TTC549 (cell line): ENCODE measurements around the gene HCN2.
"Not testable (repeated sequence)": the region's sequence is repeated elsewhere in the genome, so short reads cannot be mapped to it uniquely, and the experiment has no call there.

Source experiments
- FAIRE-seq: peaks from 2 replicates; lab custom pipeline; 2012; peaks lifted over from hg19 to GRCh38; lab: Jason Lieb, UNC

HCN2 gene

DNA sequence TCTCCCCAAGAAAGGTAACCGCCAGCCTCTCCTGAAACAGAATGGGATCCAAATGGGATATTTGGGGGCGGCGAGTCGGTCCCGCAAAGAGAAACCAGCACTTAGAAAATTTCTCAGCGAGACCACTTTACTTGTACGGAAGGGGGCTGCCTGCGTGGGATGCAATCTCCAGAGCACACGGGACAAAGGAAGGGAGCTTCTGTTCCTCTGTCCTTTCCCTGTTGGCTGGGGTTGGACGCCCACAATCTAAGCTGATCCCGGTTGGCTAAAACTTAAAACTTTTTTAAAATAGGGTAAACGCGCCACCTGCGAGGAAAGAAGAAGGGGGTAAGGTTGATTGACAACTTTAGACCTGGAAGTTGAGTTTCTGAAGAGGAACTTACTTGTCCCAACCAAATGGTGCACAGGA lies 18.1 kb upstream of the HCN2 start:
- no peak for FAIRE-seq

DNA sequence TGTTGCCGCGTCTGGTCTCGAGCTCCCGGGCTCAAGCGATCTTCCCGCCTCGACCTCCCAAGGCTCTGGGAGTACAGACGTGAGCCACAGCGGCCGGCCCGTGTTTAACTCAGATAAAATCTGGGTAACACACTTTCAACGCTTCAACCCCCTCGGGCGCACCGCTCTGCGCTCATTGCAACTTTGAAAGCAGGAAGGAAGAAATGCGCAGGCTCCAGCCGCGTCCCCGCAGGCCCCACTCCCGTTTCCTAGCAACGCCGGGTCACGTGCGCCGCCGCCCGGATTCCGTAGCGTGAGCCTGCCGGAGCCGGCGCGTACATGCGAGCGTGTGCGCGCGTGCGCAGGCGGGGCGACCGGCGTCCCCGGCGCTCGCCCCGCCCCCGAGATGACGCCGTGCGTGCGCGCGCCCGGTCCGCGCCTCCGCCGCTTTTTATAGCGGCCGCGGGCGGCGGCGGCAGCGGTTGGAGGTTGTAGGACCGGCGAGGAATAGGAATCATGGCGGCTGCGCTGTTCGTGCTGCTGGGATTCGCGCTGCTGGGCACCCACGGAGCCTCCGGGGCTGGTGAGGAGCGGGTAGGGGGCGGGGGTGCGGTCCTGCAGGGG lies 17.4 kb upstream of the HCN2 start, which contains the start of gene BSG:
TSS of gene BSG (plus strand) at position 457 of the 603 bp plus-strand sequence. CDS start at position 496, 39 bp downstream.
- peak; percentile 9 for FAIRE-seq

DNA sequence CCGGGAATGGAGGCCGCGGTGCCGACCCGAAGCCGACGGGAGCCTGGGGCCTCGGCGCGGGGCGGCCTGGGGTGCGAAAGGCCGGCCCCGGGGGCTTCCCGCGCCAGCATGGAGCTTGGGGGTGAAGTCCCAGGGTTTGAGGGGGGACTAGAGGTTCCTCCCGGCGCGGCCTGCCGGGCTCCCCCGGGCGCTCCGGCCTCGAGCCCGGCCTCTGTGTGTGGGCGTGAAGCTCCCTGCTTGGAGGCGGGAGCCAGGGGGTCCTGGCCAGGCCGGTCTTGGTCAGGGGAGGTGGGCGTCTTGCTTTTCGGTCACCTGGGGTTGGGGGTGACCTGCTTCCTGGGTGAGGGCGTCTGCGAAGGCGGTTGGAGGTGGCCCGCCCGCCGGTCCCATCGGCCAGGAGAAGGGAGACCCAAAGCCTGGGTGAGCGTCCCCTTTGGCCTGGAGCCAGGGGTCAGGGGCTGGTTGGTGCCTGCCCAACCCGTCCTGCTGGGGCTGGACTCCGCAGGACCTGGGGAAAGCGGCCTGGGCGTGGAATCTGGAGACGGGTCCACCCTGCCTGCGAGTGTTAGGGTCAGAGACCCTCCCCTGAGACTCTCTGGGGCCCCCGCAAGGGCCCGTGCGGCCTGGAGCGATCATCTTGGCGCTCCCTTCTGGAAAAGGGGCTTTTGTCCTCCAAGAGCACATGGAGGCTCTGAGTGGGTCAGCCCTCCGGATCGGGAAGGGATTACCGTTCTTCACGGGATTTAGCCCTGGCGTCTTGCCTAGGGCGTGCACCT lies 16.8 kb upstream of the HCN2 start:
- FAIRE-seq = no peak

DNA sequence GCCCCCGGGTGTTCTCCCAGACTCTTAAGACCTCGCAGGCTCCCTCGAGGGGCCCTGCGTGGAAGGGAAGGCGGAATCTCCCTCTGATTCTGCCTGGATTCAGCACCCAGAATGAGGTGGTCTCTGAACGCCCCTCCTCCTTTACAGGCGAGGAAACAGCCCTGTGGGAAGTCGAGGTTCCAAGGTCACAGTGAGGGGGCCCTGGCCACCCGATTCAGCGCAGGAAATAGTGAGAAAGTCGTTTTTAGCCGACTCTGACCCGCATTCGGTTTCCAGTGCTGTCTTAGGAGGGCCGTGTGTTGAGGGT lies 16.2 kb upstream of the HCN2 start:
- no peak for FAIRE-seq

DNA sequence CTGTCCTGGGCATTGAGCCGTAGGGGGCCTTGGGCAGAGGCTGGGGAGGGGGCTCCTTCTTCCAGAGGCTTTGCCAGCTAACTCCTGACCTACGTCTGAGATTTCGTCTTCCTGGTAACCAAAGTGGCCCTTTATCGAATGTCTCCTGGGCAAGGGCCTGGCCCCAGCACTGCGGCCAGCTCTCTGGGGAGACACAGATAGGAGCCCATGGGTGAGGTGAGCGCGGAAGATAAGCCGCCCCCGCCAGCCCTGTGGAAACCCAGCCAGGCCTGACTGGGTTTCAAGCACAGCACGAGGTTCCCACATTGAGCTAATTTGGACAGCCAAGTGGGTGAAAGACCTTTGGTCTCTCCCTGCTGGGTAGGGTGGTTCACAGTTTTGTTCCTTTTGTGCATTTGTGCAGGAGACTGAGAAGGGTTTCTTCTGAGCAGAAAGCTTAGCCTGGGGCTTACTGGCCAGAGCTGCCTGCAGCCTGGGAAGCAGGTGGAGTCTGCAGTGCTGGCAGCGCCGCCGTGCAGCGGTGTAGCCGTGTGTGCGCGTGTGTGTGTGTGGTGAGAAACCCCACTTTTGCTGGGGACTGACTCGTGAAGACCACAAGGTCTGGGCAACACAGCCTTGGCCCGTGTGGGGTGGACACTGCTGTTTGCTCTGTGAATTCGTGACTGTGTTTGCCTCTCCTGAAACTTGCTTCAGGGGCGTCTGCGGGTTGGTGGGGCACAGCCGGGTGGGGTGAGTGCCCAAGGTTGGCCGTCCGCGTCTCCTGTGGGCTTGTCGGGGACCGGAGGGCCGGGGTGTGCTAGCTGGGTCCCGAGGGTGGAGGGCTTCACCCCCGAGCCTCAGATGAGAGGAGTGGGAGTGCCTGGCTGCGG lies 14.8 kb upstream of the HCN2 start:
- FAIRE-seq = no peak

DNA sequence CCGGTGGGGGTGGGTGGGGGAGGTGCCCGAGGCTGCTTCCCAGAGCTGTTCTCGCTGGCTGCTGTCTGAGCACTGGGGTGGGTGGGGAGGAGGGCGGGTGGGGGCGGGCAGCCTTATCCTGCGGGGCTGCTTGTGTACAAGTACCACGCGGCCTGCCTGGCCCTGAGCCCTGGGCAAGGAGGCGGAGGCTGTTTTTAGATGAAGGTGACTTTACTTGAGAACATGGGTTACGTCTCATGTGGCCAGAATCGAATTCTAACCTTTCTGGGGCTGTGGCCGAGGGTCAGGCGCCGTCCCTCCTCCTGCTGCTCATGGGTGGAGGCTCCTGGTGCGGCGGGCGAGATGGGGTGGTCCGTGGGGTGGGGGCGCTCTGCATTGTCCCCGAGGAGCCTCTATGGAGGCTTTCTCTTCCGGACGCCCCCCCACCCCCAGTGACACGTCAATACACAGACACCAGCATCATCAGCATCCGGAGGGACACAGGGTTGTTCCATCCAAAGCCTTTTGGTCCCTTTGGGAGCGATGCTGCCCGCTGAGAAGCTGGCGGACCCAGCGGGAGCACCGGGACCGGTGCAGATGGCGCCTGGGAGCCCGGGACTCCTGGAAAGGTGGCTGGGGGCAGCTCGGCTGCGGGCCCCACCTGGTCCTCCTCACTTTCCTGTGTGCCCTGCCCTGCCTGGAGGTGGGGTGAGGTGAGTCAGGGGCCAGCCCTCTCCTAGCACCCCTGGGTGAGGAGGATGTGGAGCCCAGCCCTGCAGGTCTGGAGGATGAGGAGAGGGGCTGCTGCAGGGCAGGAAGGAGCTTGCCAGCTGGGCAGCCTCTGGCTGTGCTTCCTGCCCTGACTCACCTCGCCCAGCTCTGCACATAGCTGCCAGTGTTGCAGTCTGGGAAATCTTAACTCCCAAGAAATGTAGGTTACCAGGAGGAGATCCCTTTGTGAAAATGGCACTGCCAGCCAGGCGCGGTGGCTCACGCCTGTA lies 13.9 kb upstream of the HCN2 start:
- FAIRE-seq = no peak

DNA sequence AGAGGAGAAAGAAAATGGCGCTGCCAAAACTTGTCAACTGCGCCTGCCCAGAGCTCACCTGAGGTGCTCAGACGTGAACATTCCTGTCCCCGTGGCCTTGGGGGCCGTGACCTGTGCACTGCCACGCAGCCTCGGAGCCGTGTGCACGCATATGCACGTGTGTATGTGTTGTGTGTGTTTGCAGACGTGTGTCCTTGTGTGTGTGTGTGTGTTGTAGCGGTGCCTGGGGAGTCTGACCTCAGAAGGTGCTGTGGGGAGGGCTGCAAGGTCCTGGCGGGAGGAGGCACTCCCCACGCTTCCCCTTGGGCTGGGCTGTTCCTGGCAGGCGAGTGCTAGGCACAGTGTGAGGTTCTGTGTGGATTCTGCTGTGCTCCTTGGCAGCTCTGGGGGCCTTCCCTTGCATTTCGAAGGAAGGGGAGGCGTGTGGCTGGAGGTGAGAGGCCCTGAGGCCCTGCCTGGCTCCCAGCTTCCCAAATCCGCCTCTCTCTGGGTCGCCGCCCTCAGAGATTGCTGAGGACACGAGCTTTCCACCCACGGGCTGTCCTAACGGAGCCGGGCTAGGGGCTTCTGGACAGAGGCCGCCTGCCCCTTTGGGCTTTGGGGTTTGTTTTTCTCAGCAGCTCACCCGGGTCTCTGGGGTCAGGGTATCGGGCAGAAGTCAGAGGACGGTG lies 12.8 kb upstream of the HCN2 start:
- no peak for FAIRE-seq

DNA sequence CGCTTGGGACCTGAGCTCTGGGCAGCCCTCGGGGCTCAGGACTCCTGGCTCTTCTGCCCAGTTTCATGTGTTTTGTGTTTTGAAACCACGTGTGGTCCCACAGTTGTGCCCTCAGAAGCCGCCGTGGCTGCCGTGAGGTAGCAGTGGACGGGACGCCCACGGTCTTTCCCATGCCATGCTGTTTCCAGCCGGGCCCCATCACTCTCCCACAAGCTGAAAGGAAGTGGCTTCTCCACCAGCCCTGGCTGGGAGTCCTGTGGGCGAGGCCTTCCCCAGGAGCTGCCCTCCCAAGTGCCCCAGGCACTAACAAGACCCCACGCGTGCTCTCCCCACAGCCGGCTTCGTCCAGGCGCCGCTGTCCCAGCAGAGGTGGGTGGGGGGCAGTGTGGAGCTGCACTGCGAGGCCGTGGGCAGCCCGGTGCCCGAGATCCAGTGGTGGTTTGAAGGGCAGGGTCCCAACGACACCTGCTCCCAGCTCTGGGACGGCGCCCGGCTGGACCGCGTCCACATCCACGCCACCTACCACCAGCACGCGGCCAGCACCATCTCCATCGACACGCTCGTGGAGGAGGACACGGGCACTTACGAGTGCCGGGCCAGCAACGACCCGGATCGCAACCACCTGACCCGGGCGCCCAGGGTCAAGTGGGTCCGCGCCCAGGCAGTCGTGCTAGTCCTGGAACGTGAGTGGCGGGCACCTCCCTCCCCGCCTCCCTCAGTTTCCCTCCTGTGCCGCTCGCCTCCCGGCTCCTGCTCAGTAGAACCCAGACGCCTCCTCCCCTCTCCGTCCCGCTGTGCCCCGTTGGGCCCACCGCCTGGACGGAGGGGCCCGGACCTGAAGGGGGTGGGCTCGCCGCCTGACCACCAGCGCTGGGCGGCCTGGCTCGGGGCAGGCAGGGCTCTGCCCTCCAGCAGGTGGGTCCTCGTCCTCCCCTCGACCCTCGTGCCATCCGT lies 12.0 kb upstream of the HCN2 start:
- FAIRE-seq = no peak

DNA sequence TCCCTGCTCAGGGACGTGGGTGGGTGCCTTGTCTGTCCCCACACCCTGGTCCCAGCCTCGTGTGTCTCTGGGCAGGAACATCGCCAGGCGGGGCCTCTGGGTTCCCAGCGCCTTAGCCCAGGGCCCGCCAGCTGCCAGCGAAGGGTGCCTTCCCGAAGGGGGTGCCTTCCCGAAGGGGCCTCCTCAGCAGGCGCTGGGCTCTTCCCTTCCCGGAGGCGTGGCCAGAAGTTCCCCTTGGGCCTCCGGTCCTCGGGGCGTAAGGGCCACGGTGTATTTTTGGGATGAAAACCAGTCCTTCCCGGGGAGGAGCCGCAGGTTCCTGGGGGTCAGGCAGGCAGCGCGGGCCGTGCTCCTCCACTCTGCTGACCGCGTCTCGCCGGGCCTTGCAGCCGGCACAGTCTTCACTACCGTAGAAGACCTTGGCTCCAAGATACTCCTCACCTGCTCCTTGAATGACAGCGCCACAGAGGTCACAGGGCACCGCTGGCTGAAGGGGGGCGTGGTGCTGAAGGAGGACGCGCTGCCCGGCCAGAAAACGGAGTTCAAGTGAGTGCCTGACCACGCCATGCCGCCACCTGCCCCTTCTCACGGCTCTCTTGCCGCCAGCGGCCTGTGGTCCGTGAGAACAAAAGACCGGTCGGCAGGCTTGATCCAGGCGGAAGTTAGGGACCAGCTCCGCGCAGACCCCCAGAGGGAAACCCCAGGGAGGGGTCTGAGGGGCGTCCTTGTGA lies 10.4 kb upstream of the HCN2 start:
- no peak for FAIRE-seq

DNA sequence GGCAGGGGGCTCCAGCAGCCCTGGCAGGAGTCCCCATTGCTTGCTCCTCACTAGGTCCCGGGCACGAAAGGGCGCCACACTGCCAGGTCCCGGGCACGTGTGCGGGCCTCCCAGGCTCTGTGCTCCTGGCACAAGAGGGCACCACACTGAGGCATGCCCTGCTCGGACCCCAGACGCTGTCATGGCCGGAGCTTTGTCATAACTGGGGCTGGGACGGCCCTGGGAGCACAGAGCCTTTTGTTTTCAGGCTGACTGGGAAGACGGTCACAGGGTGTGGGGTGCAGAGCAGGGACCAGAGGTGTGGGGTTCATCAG lies 9.9 kb upstream of the HCN2 start:
- no peak for FAIRE-seq

DNA sequence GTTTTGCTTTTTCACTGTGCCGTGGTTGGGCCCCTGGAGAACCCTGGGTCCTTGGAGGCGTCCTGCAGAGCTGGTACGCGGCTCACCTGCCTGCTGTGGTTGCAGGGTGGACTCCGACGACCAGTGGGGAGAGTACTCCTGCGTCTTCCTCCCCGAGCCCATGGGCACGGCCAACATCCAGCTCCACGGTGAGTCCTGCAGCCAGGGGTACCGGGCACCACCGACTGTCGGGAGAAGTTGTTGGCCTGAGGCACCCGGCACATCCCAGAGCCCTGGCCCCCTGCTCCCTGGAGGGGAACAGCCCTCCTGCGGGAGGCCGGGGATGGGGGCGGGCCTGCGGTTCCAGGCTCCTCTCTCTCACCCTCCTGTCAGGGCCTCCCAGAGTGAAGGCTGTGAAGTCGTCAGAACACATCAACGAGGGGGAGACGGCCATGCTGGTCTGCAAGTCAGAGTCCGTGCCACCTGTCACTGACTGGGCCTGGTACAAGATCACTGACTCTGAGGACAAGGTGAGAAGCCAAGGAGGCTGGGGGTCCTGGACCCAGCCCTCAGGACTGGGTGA lies 9.3 kb upstream of the HCN2 start:
- no peak for FAIRE-seq

DNA sequence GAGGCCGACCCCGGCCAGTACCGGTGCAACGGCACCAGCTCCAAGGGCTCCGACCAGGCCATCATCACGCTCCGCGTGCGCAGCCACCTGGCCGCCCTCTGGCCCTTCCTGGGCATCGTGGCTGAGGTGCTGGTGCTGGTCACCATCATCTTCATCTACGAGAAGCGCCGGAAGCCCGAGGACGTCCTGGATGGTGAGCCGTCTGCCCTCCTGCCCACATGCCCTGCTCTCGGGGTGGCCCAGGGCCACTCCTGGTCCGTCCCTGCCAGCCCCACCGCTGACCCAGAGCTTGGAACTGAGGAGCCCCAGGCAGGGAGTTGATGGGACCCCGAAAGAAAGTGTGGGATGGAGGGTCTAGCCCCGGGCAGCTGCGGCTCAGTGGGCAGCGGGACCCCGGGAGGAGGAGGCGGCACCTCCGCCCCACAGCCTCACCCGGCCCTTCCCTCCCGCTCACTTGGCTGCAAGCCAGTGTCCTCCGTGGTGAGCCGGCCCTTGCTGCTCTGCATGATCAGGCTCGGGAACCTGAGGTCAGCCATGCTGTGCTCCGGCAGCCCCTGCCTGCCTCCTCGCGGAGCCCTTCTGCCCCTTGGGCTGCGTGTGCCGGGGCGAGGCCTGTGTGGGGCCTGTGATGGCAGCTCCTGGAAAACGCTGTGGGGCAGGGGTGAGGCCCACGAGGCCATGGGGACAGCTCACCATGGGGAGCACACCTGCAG lies 8.1 kb upstream of the HCN2 start:
- FAIRE-seq = no peak

DNA sequence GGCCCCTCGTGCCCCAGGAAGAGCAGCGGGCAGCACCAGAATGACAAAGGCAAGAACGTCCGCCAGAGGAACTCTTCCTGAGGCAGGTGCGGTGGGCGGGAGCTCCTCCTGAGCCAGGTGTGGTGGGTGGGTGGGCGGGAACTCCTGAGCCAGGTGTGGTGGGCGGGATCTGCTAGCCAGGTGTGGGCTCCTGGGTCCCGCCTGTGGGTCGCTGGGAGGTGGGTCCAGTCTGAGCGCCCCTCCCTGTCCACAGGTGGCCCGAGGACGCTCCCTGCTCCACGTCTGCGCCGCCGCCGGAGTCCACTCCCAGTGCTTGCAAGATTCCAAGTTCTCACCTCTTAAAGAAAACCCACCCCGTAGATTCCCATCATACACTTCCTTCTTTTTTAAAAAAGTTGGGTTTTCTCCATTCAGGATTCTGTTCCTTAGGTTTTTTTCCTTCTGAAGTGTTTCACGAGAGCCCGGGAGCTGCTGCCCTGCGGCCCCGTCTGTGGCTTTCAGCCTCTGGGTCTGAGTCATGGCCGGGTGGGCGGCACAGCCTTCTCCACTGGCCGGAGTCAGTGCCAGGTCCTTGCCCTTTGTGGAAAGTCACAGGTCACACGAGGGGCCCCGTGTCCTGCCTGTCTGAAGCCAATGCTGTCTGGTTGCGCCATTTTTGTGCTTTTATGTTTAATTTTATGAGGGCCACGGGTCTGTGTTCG lies 7.0 kb upstream of the HCN2 start:
- no peak for FAIRE-seq

DNA sequence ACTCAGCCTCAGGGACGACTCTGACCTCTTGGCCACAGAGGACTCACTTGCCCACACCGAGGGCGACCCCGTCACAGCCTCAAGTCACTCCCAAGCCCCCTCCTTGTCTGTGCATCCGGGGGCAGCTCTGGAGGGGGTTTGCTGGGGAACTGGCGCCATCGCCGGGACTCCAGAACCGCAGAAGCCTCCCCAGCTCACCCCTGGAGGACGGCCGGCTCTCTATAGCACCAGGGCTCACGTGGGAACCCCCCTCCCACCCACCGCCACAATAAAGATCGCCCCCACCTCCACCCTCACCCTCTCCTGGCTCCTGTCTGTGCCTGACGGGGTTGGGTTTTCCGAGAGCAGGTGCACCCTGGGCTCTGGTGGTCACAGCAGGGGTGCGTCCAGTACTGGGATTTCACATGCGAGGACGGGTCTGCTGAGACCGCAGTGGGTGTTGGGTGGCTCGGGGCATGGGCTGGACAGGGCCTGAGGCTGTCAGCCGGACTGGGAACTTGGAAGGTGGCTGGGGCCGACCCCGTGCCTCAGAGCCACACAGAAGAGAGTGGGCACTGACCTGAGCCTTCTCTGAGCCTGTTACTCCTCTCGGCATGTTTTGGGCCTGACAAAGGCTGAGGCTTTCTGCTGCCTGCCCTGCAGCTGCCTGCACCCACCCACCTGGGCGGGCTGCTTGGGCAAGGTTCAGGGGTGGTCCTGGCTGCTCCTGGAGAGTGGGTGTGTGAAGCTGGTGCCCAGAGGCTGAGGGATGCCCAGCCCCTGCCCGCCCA lies 6.3 kb upstream of the HCN2 start:
- FAIRE-seq = no peak

DNA sequence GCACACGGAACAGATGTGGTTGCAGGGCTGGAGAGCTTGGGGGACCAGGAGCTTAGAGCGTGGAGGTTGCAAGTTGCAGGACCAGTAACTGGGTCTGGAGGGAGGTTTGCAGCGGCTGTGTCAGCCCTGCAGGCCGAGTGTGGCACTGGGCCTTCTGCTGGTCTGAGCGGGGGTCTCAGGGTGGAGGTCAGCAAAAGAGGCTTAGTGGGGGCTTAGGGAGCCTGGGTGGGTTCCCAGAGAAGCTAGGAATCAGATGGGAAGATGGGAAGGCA lies 5.8 kb upstream of the HCN2 start:
- no peak for FAIRE-seq

DNA sequence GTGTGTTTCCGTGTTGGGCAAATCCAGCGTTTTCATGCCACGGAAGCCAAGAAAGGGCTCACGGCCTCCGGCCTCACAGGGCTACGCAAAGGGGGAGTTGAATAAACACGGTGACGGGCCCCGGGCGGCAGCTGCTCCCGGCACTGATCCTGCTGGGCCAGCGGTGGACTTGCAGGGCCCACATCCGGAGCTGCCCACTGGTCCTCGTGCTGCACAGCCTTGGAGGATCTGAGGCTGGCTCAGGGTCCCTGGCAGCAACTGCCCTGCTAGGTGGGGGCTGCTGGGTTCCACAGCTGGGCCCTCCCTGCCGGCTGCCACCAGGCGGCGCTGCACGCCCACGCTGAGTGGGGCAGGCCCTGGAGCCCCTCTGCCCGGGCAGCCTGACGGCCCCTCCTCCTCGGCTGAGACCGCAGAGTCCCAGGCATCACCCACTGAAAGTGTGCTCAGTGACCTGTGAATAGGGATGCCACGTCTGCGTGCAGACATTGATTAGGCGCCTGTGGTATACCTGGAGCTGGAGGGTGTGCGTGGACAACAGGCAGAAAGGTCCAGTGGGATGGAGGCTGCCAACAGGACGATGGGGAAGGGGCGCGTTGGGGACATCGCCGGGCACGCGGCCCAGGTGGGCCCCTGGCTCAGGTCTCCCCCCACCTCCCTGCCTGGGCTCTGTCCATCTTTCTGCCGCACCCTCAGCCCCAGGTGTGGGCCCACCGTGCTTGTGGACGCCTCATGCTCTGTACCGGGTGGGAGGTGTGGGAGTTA lies 5.3 kb upstream of the HCN2 start:
- FAIRE-seq = no peak

DNA sequence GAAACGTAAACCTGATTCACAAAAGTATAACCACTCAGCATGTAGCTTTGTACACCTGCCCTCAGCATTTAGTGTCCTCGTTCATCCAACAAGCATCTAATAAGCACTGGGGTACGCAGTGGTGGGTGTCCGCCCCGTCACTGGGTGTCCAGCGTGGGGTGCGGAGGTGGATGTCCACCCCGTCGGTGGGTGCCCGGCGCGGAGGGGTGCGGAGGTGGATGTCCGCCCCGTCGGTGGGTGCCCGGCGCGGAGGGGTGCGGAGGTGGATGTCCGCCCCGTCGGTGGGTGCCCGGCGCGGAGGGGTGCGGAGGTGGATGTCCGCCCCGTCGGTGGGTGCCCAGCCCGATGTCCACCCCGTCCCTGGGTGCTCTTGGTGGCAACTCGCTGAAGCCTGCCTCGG lies 4.5 kb upstream of the HCN2 start:
- FAIRE-seq = not testable (repeated sequence)
